A549 (cell line): ENCODE results near the gene SLC45A2. TPM values are rescaled to one million over a fixed set of nuclear protein-coding genes. Genes with fewer than 3 reads are reported as not detected.
A peak's percentile ranks its signal among the peaks of the same experiment; 100 is the strongest.
"Not testable (repeated sequence)": the region's sequence is repeated elsewhere in the genome, so short reads cannot be mapped to it uniquely, and the experiment has no call there.

Experiments
- ATAC-seq, 2 experiments: fragments of 200-7000 bp in 1 of 2; fragments of >200 bp in 1 of 2; cut with Nextera tagmentation in 1 of 2; cut with Tn5 transposase in 1 of 2; 3 replicates each; pipeline versions ENCODE4 v1.8.0 to v1.9.1; 2018 to 2020; ENCODE audit warnings: mild to moderate bottlenecking in 1 of 2, moderate library complexity in 1 of 2
- CTCF ChIA-PET: fragments of 300-600 bp; sonication (Branson Sonifier 250); formaldehyde crosslinking; extraction: SDS; loops from one replicate; lab custom pipeline; 2021; ENCODE audit warnings: antibody characterized with exemption, inconsistent platforms; lab: Yijun Ruan, JAX
- POLR2A ChIA-PET: fragments of 350-600 bp; formaldehyde crosslinking; extraction: SDS; loops from one replicate; lab custom pipeline; 2021; ENCODE audit warnings: antibody characterized with exemption, inconsistent platforms; lab: Yijun Ruan, JAX
- DNase-seq, 2 experiments: peaks; one replicate each; pipeline versions ENCODE4 v3.0.0 to v3.0.0-alpha.2; 2011 to 2016; ENCODE audit warnings: low read depth in 1 of 2, low spot score in 1 of 2
- FAIRE-seq: peaks from 2 replicates; lab custom pipeline; 2011; peaks lifted over from hg19 to GRCh38; lab: Jason Lieb, UNC
- H3K27ac ChIP-seq, 2 experiments: fragments of >200 bp; sonication (Bioruptor Twin); formaldehyde crosslinking; 3 replicates each; pipeline ENCODE4 v1.5.1; 2016 to 2017
- H3K4me1 ChIP-seq: fragments of >200 bp; sonication (Bioruptor Twin); formaldehyde crosslinking; 3 replicates; pipeline ENCODE4 v1.6.1; 2016
- H3K4me2 ChIP-seq: fragments of >200 bp; sonication (Bioruptor Twin); formaldehyde crosslinking; 3 replicates; pipeline ENCODE4 v1.6.1; 2016
- H3K4me3 ChIP-seq: fragments of >200 bp; sonication (Bioruptor Twin); formaldehyde crosslinking; 3 replicates; pipeline ENCODE4 v1.5.1; 2016
- H3K9me3 ChIP-seq: fragments of >200 bp; sonication (Bioruptor Twin); formaldehyde crosslinking; 3 replicates; pipeline ENCODE4 v1.6.1; 2016
- BHLHE40 ChIP-seq: IDR thresholded peaks from 2 replicates; pipeline ENCODE4 v1.6.1; 2012; ENCODE audit warnings: low read depth, low read length, inconsistent platforms
- CBX8 ChIP-seq: fragments of 200-600 bp; sonication (generic); IDR thresholded peaks from 2 replicates; pipeline ENCODE4 v1.6.1; 2016
- CEBPB ChIP-seq, 2 experiments: fragments of >200 bp in 1 of 2; sonication (Bioruptor Twin) in 1 of 2; formaldehyde crosslinking in 1 of 2; IDR thresholded peaks; 2 replicates each; pipeline ENCODE4 v1.6.1; 2012 to 2016
- CHD2 ChIP-seq: fragments of 150-350 bp; IDR thresholded peaks from 2 replicates; pipeline ENCODE4 v1.6.1; 2014; ENCODE audit warnings: low read length; ENCODE audit not compliant: partially characterized antibody
- EHF ChIP-seq: fragments of 250-450 bp; sonication (Bioruptor Pico); IDR thresholded peaks from 2 replicates; pipeline ENCODE4 v1.5.0; 2020; ENCODE audit warnings: mild to moderate bottlenecking
- EP300 ChIP-seq, 2 experiments: fragments of >200 bp; sonication (Bioruptor Twin); formaldehyde crosslinking; IDR thresholded peaks; 2 replicates in 1 of 2; 3 replicates in 1 of 2; pipeline ENCODE4 v1.6.1; 2016 to 2017
- FOSL2 ChIP-seq, 2 experiments: fragments of 450-650 bp in 1 of 2; fragments of >200 bp in 1 of 2; sonication (Bioruptor Twin) in 1 of 2; formaldehyde crosslinking; IDR thresholded peaks; 2 replicates each; pipeline versions ENCODE4 v1.5.0 to v1.6.1; 2016 to 2020; ENCODE audit warnings: mild to moderate bottlenecking in 1 of 2, moderate library complexity in 1 of 2
- FOXS1 ChIP-seq: fragments of 250-450 bp; sonication (Bioruptor Pico); IDR thresholded peaks from 2 replicates; pipeline ENCODE4 v1.5.0; 2020; ENCODE audit warnings: mild to moderate bottlenecking, moderate library complexity
- HDAC2 ChIP-seq: fragments of 200-600 bp; sonication (generic); IDR thresholded peaks from 2 replicates; pipeline ENCODE4 v1.6.1; 2016
- HEYL ChIP-seq: fragments of 250-450 bp; sonication (Bioruptor Pico); IDR thresholded peaks from 2 replicates; pipeline ENCODE4 v1.8.0; 2021; ENCODE audit warnings: mild to moderate bottlenecking, moderate library complexity
- HOXB5 ChIP-seq: fragments of 250-450 bp; sonication (Bioruptor Pico); IDR thresholded peaks from 2 replicates; pipeline ENCODE4 v1.5.0; 2020; ENCODE audit warnings: mild to moderate bottlenecking, moderate library complexity
- KDM1A ChIP-seq: fragments of 200-600 bp; sonication (generic); IDR thresholded peaks from 2 replicates; pipeline ENCODE4 v1.6.1; 2016; ENCODE audit warnings: low read depth, mild to moderate bottlenecking
- MAFK ChIP-seq: fragments of 450-650 bp; IDR thresholded peaks from 2 replicates; pipeline ENCODE4 v1.6.1; 2014; ENCODE audit not compliant: partially characterized antibody
- NPAS2 ChIP-seq: fragments of 250-450 bp; sonication (Bioruptor Pico); IDR thresholded peaks from 2 replicates; pipeline ENCODE4 v1.8.0; 2022; ENCODE audit warnings: mild to moderate bottlenecking, moderate library complexity, borderline replicate concordance
- PBX3 ChIP-seq: IDR thresholded peaks from 2 replicates; pipeline ENCODE4 v1.6.1; 2012
- POLR2AphosphoS2 ChIP-seq: conservative IDR thresholded peaks from 2 replicates; pipeline ENCODE4 v1.6.1; 2012; ENCODE audit warnings: low read length, improper control_type of control experiment, inconsistent platforms
- RARB ChIP-seq: fragments of 250-450 bp; sonication (Bioruptor Pico); IDR thresholded peaks from 2 replicates; pipeline ENCODE4 v1.8.0; 2021; ENCODE audit warnings: mild to moderate bottlenecking, moderate library complexity
- RCOR1 ChIP-seq: fragments of 150-350 bp; IDR thresholded peaks from 2 replicates; pipeline ENCODE4 v1.6.1; 2014; ENCODE audit warnings: antibody characterized with exemption, low read length, low read depth
- RFX5 ChIP-seq: fragments of 450-650 bp; IDR thresholded peaks from 2 replicates; pipeline ENCODE4 v1.7.1; 2014; ENCODE audit warnings: antibody characterized with exemption, mild to moderate bottlenecking, moderate library complexity
- SMC3 ChIP-seq: fragments of >200 bp; sonication (Bioruptor Twin); formaldehyde crosslinking; IDR thresholded peaks from 3 replicates; pipeline ENCODE4 v1.6.1; 2018; ENCODE audit warnings: inconsistent platforms
- SREBF2 ChIP-seq: fragments of 450-650 bp; IDR thresholded peaks from 2 replicates; pipeline ENCODE4 v1.6.1; 2014; ENCODE audit warnings: mild to moderate bottlenecking, moderate library complexity
- TFCP2L1 ChIP-seq: fragments of 250-450 bp; sonication (Bioruptor Pico); IDR thresholded peaks from 2 replicates; pipeline ENCODE4 v1.5.0; 2021; ENCODE audit warnings: mild to moderate bottlenecking
- USF2 ChIP-seq: fragments of 450-650 bp; IDR thresholded peaks from 2 replicates; pipeline ENCODE4 v1.6.1; 2014; ENCODE audit warnings: antibody characterized with exemption
- WGBS: methylation state at CpG from one replicate; pipeline ENCODE4 v1.1.6; 2017; ENCODE audit errors: missing lambda C conversion rate; 5-methylcytosine and 5-hydroxymethylcytosine counted together
- polyA plus RNA-seq, 4 experiments: library from polyadenylated mRNA; depleted of rRNA in 3 of 4; stranded (reverse); fragments of >200 nt; fragmentation: RNase III in 1 of 4; extraction: RNeasy Plus Mini Kit Qiagen cat#74134 plus additional on column Dnase treatment in 1 of 4; gene quantifications; 2 replicates in 3 of 4; 3 replicates in 1 of 4; pipeline ENCODE4 v1.2.3, GENCODE V29; 2011 to 2017
- TF ChIP-seq, protein P1 (sequence below): fragments of >200 bp; sonication (Bioruptor Twin); formaldehyde crosslinking; IDR thresholded peaks from 2 replicates; pipeline ENCODE4 v1.6.1; 2016

Gene SLC45A2
- polyA plus RNA-seq, 2 of the 4 experiments (the other 2 are of a cell fraction): not detected

GRCh38 chr5:33952175-33952574 lies 32.3 kb downstream of the SLC45A2 start:
- CTCF ChIA-PET: interaction anchor here (0.6 kb wide), 1 partner anchor 1414 kb away, joined by 3 read pairs; no protein-coding TSS in a partner anchor
- H3K4me1 ChIP-seq, FAIRE-seq, ATAC-seq, H3K4me2 ChIP-seq, H3K4me3 ChIP-seq: not testable (repeated sequence)
- peak; percentile 54 for TF ChIP-seq MAFK
- TF ChIP-seq, all 56 proteins: peak for 1; not testable (repeated sequence) for 55
- DNase-seq, H3K9me3 ChIP-seq, POLR2A ChIA-PET, H3K27ac ChIP-seq: not testable (repeated sequence)
- 40% methylated on average over 5 of the region's 5 CpGs for WGBS

GRCh38 chr5:33944543-33945132 lies 39.9 kb downstream of the SLC45A2 start:
- DNase-seq (no peak), FAIRE-seq (no peak), ATAC-seq (no peak)
- Histone ChIP-seq H3K27ac (no peak overlapping the region), H3K4me3 (no peak overlapping the region), H3K9me3 (no peaks in the 10 kb centered on the region), H3K4me2 (no peak overlapping the region), H3K4me1 (no peaks in the 10 kb centered on the region)
- CTCF ChIA-PET: interaction anchor here (2.5 to 3.2 kb wide), 2 partner anchors 9 to 25 kb away, joined by 11 to 12 read pairs; partner anchors contain the start of gene RXFP3
- POLR2A ChIA-PET: no interaction called here
- 58% methylated on average over 11 of the region's 12 CpGs for WGBS
- no peak for TF ChIP-seq USF2
- no peak for TF ChIP-seq RARB (CRISPR knock-in tag)
- peak; percentile 52 for TF ChIP-seq MAFK

DNA sequence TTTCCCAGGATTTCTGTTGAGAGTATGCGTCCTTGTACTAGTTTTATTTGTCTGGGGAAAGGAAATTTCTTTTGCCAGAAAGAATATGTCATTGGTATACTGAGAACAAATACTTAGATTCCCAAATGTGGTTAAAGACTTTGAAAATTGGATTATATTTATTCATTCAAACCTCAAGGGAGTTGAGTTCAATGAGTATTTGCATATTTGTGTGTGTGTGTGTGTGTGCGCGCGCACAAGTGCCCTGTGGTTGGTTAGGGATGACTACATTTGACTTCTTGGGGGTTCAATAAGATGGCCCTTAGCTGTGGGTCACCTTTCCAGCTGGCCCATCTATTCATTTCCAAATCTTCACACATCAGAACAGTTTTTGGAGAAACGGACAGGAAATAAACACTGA lies 43.4 kb downstream of the SLC45A2 start:
- no peak overlapping the region for H3K4me3 ChIP-seq
- no peak for FAIRE-seq
- no peak overlapping the region for H3K27ac ChIP-seq
- 64% methylated on average over 5 of the region's 5 CpGs for WGBS
- H3K4me1 ChIP-seq: no peaks in the 10 kb centered on the region
- TF ChIP-seq RCOR1: no peak
- TF ChIP-seq MAFK: no peak
- TF ChIP-seq KDM1A: no peak
- no peak for TF ChIP-seq RFX5
- no peak for TF ChIP-seq HDAC2
- TF ChIP-seq HEYL (CRISPR knock-in tag): no peak
- no peak for TF ChIP-seq TFCP2L1 (CRISPR knock-in tag)
- no peak for TF ChIP-seq FOXS1
- TF ChIP-seq CEBPB (IDR thresholded peaks at IDR 0.05): no peak
- TF ChIP-seq FOSL2 (IDR thresholded peaks at IDR 0.05): no peak
- no peak for TF ChIP-seq FOSL2 (CRISPR knock-in tag; IDR thresholded peaks at IDR 0.05)
- TF ChIP-seq NPAS2: no peak
- no peak for TF ChIP-seq CHD2
- no peak for TF ChIP-seq HOXB5
- TF ChIP-seq PBX3: no peak
- TF ChIP-seq, all 56 proteins: peak for 0
- Histone ChIP-seq H3K9me3 (no peaks in the 10 kb centered on the region), H3K4me2 (no peak overlapping the region)
- ChIA-PET POLR2A (no interaction called here), CTCF (interaction anchor here (0.8 to 1.2 kb wide), 3 partner anchors 10 to 25 kb away, joined by 3 read pairs; no protein-coding TSS in a partner anchor)
- ATAC-seq: no peak
- no peak for DNase-seq

DNA sequence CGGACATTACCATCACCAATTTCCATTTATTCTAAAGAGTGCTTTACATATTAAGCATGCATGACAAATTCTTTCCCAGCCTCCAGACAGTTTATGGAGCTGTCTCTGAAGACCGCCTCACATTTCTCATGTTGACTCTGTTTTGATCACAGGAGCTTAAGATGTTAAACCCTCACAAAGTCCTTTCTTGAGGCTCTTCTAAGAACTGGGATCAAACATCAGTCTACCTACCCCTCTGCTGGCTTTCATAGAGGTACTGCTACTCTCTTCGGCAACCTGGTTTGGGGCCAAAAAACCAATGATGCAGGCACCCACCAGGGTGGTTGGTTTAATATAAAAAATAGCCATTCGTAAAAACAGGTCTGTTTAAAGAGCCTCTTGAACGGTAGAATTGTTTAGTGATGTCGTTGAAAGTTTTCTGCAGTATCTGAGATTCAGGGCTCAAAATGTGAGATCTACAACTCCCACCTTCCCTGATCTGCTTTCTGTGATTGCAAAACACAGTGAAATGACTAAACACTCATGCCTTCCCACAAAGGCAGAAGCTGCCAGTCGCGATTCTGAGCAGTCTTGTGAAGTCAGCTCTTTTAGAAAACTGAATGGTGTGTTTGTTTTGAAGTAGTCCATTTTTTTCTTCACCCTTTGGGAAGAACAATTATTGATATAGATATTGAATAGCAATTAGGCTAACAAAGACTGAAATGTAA lies 44.8 kb downstream of the SLC45A2 start:
- Histone ChIP-seq H3K27ac (no peak overlapping the region), H3K4me2 (no peak overlapping the region), H3K9me3 (no peaks in the 10 kb centered on the region), H3K4me1 (no peaks in the 10 kb centered on the region), H3K4me3 (no peak overlapping the region)
- no peak for DNase-seq
- 18% methylated on average over 8 of the region's 8 CpGs for WGBS
- ATAC-seq: no peak
- FAIRE-seq: no peak
- ChIA-PET POLR2A (no interaction called here), CTCF (interaction anchor here (1.2 kb wide), 1 partner anchor 27 kb away, joined by 3 read pairs; no protein-coding TSS in a partner anchor)
- TF ChIP-seq RFX5 (no peak), POLR2AphosphoS2 (no peak), PBX3 (no peak), EP300 (IDR thresholded peaks at IDR 0.05) (no peak), SREBF2 (no peak), EHF (CRISPR knock-in tag) (no peak), MAFK (no peak), CBX8 (no peak), BHLHE40 (no peak), SMC3 (no peak)
- TF ChIP-seq, protein P1, sequence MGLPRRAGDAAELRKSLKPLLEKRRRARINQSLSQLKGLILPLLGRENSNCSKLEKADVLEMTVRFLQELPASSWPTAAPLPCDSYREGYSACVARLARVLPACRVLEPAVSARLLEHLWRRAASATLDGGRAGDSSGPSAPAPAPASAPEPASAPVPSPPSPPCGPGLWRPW: no peak
